NB4 (cell line): ENCODE measurements around the gene PLCH1.
"Not testable (repeated sequence)": the region's sequence is repeated elsewhere in the genome, so short reads cannot be mapped to it uniquely, and the experiment has no call there.

ENCODE experiments used
- DNase-seq: peaks from one replicate; pipeline ENCODE4 v3.0.0; 2010; ENCODE audit warnings: low read depth
- H3K4me3 ChIP-seq: one replicate; pipeline ENCODE4 v1.5.1; 2011; ENCODE audit warnings: mild to moderate bottlenecking, low read depth, low read length, moderate library complexity
- CTCF ChIP-seq: IDR thresholded peaks from one replicate; pipeline ENCODE4 v1.5.1; 2012; ENCODE audit warnings: low read depth, low read length
- MAX ChIP-seq: IDR thresholded peaks from 2 replicates; pipeline ENCODE4 v1.6.1; 2011; ENCODE audit warnings: low read depth, low read length
- MYC ChIP-seq: IDR thresholded peaks from 2 replicates; pipeline ENCODE4 v1.6.1; 2011; ENCODE audit warnings: low read depth, low read length
- POLR2A ChIP-seq: IDR thresholded peaks from 2 replicates; pipeline ENCODE4 v1.6.1; 2011; ENCODE audit warnings: mild to moderate bottlenecking; ENCODE audit not compliant: insufficient read length; ENCODE audit errors: extremely low read depth

PLCH1 gene

GRCh38 chr3:155619118-155619915 is 125.6 kb downstream of the PLCH1 start:
- no peak overlapping the region for H3K4me3 ChIP-seq
- DNase-seq, result no peak
- TF ChIP-seq CTCF, result no peak
- no peak for TF ChIP-seq MYC
- TF ChIP-seq POLR2A, result no peak
- no peak for TF ChIP-seq MAX

GRCh38 chr3:155618543-155618942 is 126.3 kb downstream of the PLCH1 start:
- TF ChIP-seq POLR2A (no peak), MYC (no peak), CTCF (no peak), MAX (no peak)
- H3K4me3 ChIP-seq, result no peak overlapping the region
- DNase-seq, result no peak

- H3K4me3 ChIP-seq, result no peak overlapping the region
- no peak for TF ChIP-seq MYC
- TF ChIP-seq MAX, result no peak
- no peak for TF ChIP-seq POLR2A
- no peak for TF ChIP-seq CTCF
- DNase-seq, result no peak
Measured at GRCh38 chr3:155617346-155617925, 127.4 kb downstream of the PLCH1 start.

GRCh38 chr3:155615141-155615540 is 129.7 kb downstream of the PLCH1 start:
- not testable (repeated sequence) for H3K4me3 ChIP-seq, DNase-seq

GRCh38 chr3:155614410-155614809 is 130.5 kb downstream of the PLCH1 start:
- not testable (repeated sequence) for H3K4me3 ChIP-seq, DNase-seq

GRCh38 chr3:155611456-155611855 is 133.4 kb downstream of the PLCH1 start:
- H3K4me3 ChIP-seq, result no peak overlapping the region
- no peak for TF ChIP-seq POLR2A
- TF ChIP-seq MAX, result no peak
- TF ChIP-seq MYC, result no peak
- no peak for TF ChIP-seq CTCF
- no peak for DNase-seq

GRCh38 chr3:155609586-155609985 is 135.3 kb downstream of the PLCH1 start:
- no peak for DNase-seq
- TF ChIP-seq CTCF (no peak), POLR2A (no peak), MYC (no peak), MAX (no peak)
- no peak overlapping the region for H3K4me3 ChIP-seq
